NCI-H2171 treated with DMSO at 0.1 percent for 48 hours (cell line): ENCODE results near the gene CLIP4.
A peak's percentile ranks its signal among the peaks of the same experiment; 100 is the strongest.
"Not testable (repeated sequence)": the region's sequence is repeated elsewhere in the genome, so short reads cannot be mapped to it uniquely, and the experiment has no call there.

ENCODE experiments used
- DNase-seq: peaks from one replicate; lab custom pipeline; 2025; lab: John Stamatoyannopoulos, UW

Gene CLIP4

GRCh38 chr2:29100564-29100963 lies 14.7 kb upstream of the CLIP4 start:
- no peak for DNase-seq

GRCh38 chr2:29104688-29105087 lies 10.5 kb upstream of the CLIP4 start:
- no peak for DNase-seq

- peak; percentile 39 for DNase-seq
Measured at GRCh38 chr2:29105375-29105774, 9.8 kb upstream of the CLIP4 start.

GRCh38 chr2:29106256-29106655 lies 9.0 kb upstream of the CLIP4 start:
- peak; percentile 44 for DNase-seq

- peak; percentile 98 for DNase-seq
Measured at GRCh38 chr2:29106980-29107388, 8.2 kb upstream of the CLIP4 start.

GRCh38 chr2:29107547-29107946 lies 7.7 kb upstream of the CLIP4 start:
- not testable (repeated sequence) for DNase-seq

GRCh38 chr2:29108225-29108624 lies 7.0 kb upstream of the CLIP4 start:
- no peak for DNase-seq

GRCh38 chr2:29109246-29109645 lies 6.0 kb upstream of the CLIP4 start:
- DNase-seq: no peak

GRCh38 chr2:29110916-29111535 lies 4.2 kb upstream of the CLIP4 start:
- peak; percentile 32 for DNase-seq

- DNase-seq: no peak
Measured at GRCh38 chr2:29112379-29112778, 2.8 kb upstream of the CLIP4 start.

- DNase-seq: no peak
Measured at GRCh38 chr2:29113027-29113686, 2.1 kb upstream of the CLIP4 start.

GRCh38 chr2:29113891-29114321 lies 1.3 kb upstream of the CLIP4 start:
- DNase-seq: no peak

GRCh38 chr2:29114586-29114945 lies 649 bp upstream of the CLIP4 start:
- peak; percentile 85 for DNase-seq

GRCh38 chr2:29115797-29116781 lies 874 bp downstream of the CLIP4 start:
- peak; percentile 72 for DNase-seq

- no peak for DNase-seq
Measured at GRCh38 chr2:29117636-29118303, 2.6 kb downstream of the CLIP4 start.

- DNase-seq: no peak
Measured at GRCh38 chr2:29119211-29119610, 4.0 kb downstream of the CLIP4 start.

- DNase-seq: no peak
Measured at GRCh38 chr2:29120846-29121245, 5.6 kb downstream of the CLIP4 start.

GRCh38 chr2:29123617-29124349 lies 8.6 kb downstream of the CLIP4 start:
- DNase-seq: no peak

- no peak for DNase-seq
Measured at GRCh38 chr2:29124504-29124903, 9.3 kb downstream of the CLIP4 start.

GRCh38 chr2:29129586-29130281 lies 14.5 kb downstream of the CLIP4 start:
- no peak for DNase-seq

- DNase-seq: peak; percentile 57
Measured at GRCh38 chr2:29130295-29130694, 15.1 kb downstream of the CLIP4 start.
